Pancreas (tissue), 10 donors: Measurements from ENCODE around the gene C1QA. TPM values are rescaled to one million over a fixed set of nuclear protein-coding genes. Genes with fewer than 3 reads are reported as not detected.

Experiments used
- ATAC-seq, 4 donors: fragments of 200-7000 bp; cut with Tn5 transposase; one replicate each; pipeline versions ENCODE4 v1.8.0 to v1.9.1; 2020; ENCODE audit warnings: mild to moderate bottlenecking in 4 of 4, moderate library complexity in 4 of 4
- DNase-seq, 6 donors: peaks; one replicate each; pipeline ENCODE4 v3.0.0-alpha.2; 2020
- FAIRE-seq: peaks from 2 replicates; lab custom pipeline; 2012; peaks lifted over from hg19 to GRCh38; lab: Jason Lieb, UNC
- H3K27ac ChIP-seq, 4 donors: fragments of 200-600 bp; sonication (generic); 1 replicate in 3 of 4; 2 replicates in 1 of 4; pipeline versions ENCODE4 v1.5.0 to v1.8.0; 2020
- H3K27me3 ChIP-seq, 4 donors: fragments of 200-600 bp; one replicate each; pipeline ENCODE4 v1.8.0; 2021
- H3K36me3 ChIP-seq, 3 donors: fragments of 200-600 bp; sonication (generic) in 1 of 3; one replicate each; pipeline versions ENCODE4 v1.5.0 to v1.8.0; 2020 to 2021
- H3K4me1 ChIP-seq, 3 donors: fragments of 200-600 bp; one replicate each; pipeline ENCODE4 v1.8.0; 2021
- H3K4me3 ChIP-seq, 4 donors: fragments of 200-600 bp; sonication (generic) in 2 of 4; one replicate each; pipeline versions ENCODE4 v1.5.0 to v1.8.0; 2020 to 2021
- H3K9me3 ChIP-seq, 4 donors: fragments of 200-600 bp; one replicate each; pipeline ENCODE4 v1.8.0; 2021
- CTCF ChIP-seq, 4 donors: fragments of 200-600 bp; sonication (generic) in 3 of 4; IDR thresholded peaks; one replicate each; pipeline versions ENCODE4 v1.5.0 to v1.8.0; 2021; ENCODE audit warnings: antibody characterized with exemption in 4 of 4
- WGBS, 2 donors: extraction: QIAGEN DNeasy Blood & Tissue Kit; methylation state at CpG; one replicate each; pipeline ENCODE4 v1.1.7; 2013; 5-methylcytosine and 5-hydroxymethylcytosine counted together
- intact Hi-C, 3 donors: fragments of 100-400 bp; cut with DNase I; formaldehyde crosslinking; loops; one replicate each; pipeline versions ENCODE4 v1.11.1 to v1.14.2; 2022
- polyA plus RNA-seq, 2 donors: library from polyadenylated mRNA; stranded (reverse); fragments of 200-250 nt; gene quantifications; one replicate each; pipeline ENCODE4 v1.2.3, GENCODE V29; 2013
- total RNA-seq, 6 donors: library from RNA; stranded (reverse); fragmentation: NEBNext Ultra II Directional in 4 of 6; extraction: Animal tissue kit (Norgen Biotek cat#: 25700) in 4 of 6; gene quantifications; one replicate each; pipeline versions ENCODE4 v1.2.1 to v1.2.4, GENCODE V29; 2021 to 2023
- donor health status: healthy with polysubstance abuse.
- donor health status: DM: no; HTN: no; CAD: no; lungs with moderate emphysema.
- donor health status: DM: no; HTN: no; CAD: no.
- donor health status: control.
- donor health status: control.
- donor health status: Bipolar disorder and iron deficiency.
- donor health status: DM: yes; HTN: yes; CAD: no.
- donor health status: DM: no; HTN: no; CAD: no.
- donor health status: DM: no; HTN: no; CAD: no.
- donor health status: DM: yes; HTN: yes; CAD: no.

The C1QA gene
- total and polyA plus RNA-seq, 8 donors, result 3.3 to 115 (median 19.0) TPM

GRCh38 chr1:22609291-22609690 is 27.1 kb upstream of the C1QA start:
- no peak for ATAC-seq
- TF ChIP-seq CTCF (IDR thresholded peaks at IDR 0.05), result no peak
- intact Hi-C loops, result no loop called here

GRCh38 chr1:22611530-22611947 is 24.9 kb upstream of the C1QA start:
- no peaks in the 10 kb centered on the region for H3K27me3 ChIP-seq
- 20 to 28% methylated on average over 6 to 7 of the region's 7 CpGs for WGBS, 2 donors
- DNase-seq (peak in 5 of 6 donors; percentile 23 to 84 (median 52)), FAIRE-seq (no peak), ATAC-seq (peak in 3 of 4 donors; percentile 74 to 90 (median 83))
- H3K4me1 ChIP-seq, result no peaks in the 10 kb centered on the region
- no peak for TF ChIP-seq CTCF (IDR thresholded peaks at IDR 0.05)
- no peak overlapping the region for H3K27ac ChIP-seq
- H3K36me3 ChIP-seq, result no peaks in the 10 kb centered on the region
- intact Hi-C loops, result no loop called here
- H3K9me3 ChIP-seq, result no peaks in the 10 kb centered on the region
- H3K4me3 ChIP-seq, result no peak overlapping the region

More at GRCh38 chr1:22609291-22609690, 27.1 kb upstream of the C1QA start:
- H3K27me3 ChIP-seq, result no peaks in the 10 kb centered on the region
- no peaks in the 10 kb centered on the region for H3K4me1 ChIP-seq
- WGBS, 2 donors, result 15 to 27% methylated on average over 6 of the region's 6 CpGs
- no peaks in the 10 kb centered on the region for H3K9me3 ChIP-seq
- no peak overlapping the region for H3K4me3 ChIP-seq
- DNase-seq (no peak), FAIRE-seq (no peak)
- no peaks in the 10 kb centered on the region for H3K36me3 ChIP-seq
- H3K27ac ChIP-seq, result no peak overlapping the region

- peak in 2 of 4 donors; percentile 38 to 46 for ATAC-seq
- no peak for DNase-seq
- TF ChIP-seq CTCF (IDR thresholded peaks at IDR 0.05), result no peak
- WGBS, 2 donors, result 31 to 40% methylated on average over 12 of the region's 12 CpGs
- no peak overlapping the region for H3K27ac ChIP-seq
- intact Hi-C loops, result no loop called here
- no peak overlapping the region for H3K4me3 ChIP-seq
- no peaks in the 10 kb centered on the region for H3K4me1 ChIP-seq
- FAIRE-seq, result no peak
- no peaks in the 10 kb centered on the region for H3K9me3 ChIP-seq
- no peaks in the 10 kb centered on the region for H3K36me3 ChIP-seq
- no peaks in the 10 kb centered on the region for H3K27me3 ChIP-seq
These were observed 23.5 kb upstream of the C1QA start for GRCh38 chr1:22612671-22613571.

- no peak overlapping the region for H3K27ac ChIP-seq
- no peaks in the 10 kb centered on the region for H3K36me3 ChIP-seq
- ATAC-seq, result no peak
- intact Hi-C loops, result no loop called here
- H3K27me3 ChIP-seq, result no peaks in the 10 kb centered on the region
- no peak for FAIRE-seq
- no peaks in the 10 kb centered on the region for H3K4me1 ChIP-seq
- no peak for TF ChIP-seq CTCF (IDR thresholded peaks at IDR 0.05)
- no peak overlapping the region for H3K4me3 ChIP-seq
- H3K9me3 ChIP-seq, result no peaks in the 10 kb centered on the region
- DNase-seq, result no peak
- 51 to 73% methylated on average over 5 of the region's 5 CpGs for WGBS, 2 donors
These were observed 22.9 kb upstream of the C1QA start for GRCh38 chr1:22613572-22613918.

- no peak for FAIRE-seq
- 49 to 61% methylated on average over 11 to 12 of the region's 12 CpGs for WGBS, 2 donors
- Histone ChIP-seq H3K27me3 (no peaks in the 10 kb centered on the region), H3K4me3 (no peak overlapping the region), H3K27ac (no peak overlapping the region), H3K9me3 (no peaks in the 10 kb centered on the region), H3K36me3 (no peaks in the 10 kb centered on the region), H3K4me1 (no peaks in the 10 kb centered on the region)
- no peak for TF ChIP-seq CTCF (IDR thresholded peaks at IDR 0.05)
- ATAC-seq, result no peak
- intact Hi-C loops, result no loop called here
- no peak for DNase-seq
These were observed 22.5 kb upstream of the C1QA start for GRCh38 chr1:22613951-22614350.
